Smooth muscle cell (in vitro differentiated cells): Measurements from ENCODE around the gene HS3ST3A1. TPM values are rescaled to one million over a fixed set of nuclear protein-coding genes. Genes with fewer than 3 reads are reported as not detected.

Experiments used
- DNase-seq: peaks from one replicate; lab custom pipeline; 2025; ENCODE audit not compliant: unreplicated experiment; lab: John Stamatoyannopoulos, UW
- H2AFZ ChIP-seq: fragments of 200-600 bp; sonication (generic); 2 replicates; pipeline ENCODE4 v1.6.0; 2016; ENCODE audit warnings: antibody characterized with exemption, low read depth, mild to moderate bottlenecking
- H3F3A ChIP-seq: fragments of 200-600 bp; sonication (generic); 2 replicates; pipeline ENCODE4 v1.6.0; 2017; ENCODE audit warnings: antibody characterized with exemption, low read depth
- H3K27ac ChIP-seq: fragments of 200-600 bp; sonication (generic); 2 replicates; pipeline ENCODE4 v1.5.1; 2016; ENCODE audit warnings: low read depth, mild to moderate bottlenecking
- H3K27me3 ChIP-seq: fragments of 200-600 bp; sonication (generic); 2 replicates; pipeline ENCODE4 v1.6.1; 2016; ENCODE audit warnings: low read depth, mild to moderate bottlenecking
- H3K36me3 ChIP-seq: fragments of 200-600 bp; sonication (generic); 2 replicates; pipeline ENCODE4 v1.5.1; 2016; ENCODE audit warnings: low read depth
- H3K4me1 ChIP-seq: fragments of 200-600 bp; sonication (generic); 2 replicates; pipeline ENCODE4 v1.5.1; 2016; ENCODE audit warnings: low read depth
- H3K4me2 ChIP-seq: fragments of 200-600 bp; sonication (generic); 2 replicates; pipeline ENCODE4 v1.6.0; 2016; ENCODE audit warnings: mild to moderate bottlenecking
- H3K4me3 ChIP-seq: fragments of 200-600 bp; sonication (generic); 2 replicates; pipeline ENCODE4 v1.5.1; 2016; ENCODE audit warnings: mild to moderate bottlenecking
- H3K79me2 ChIP-seq: fragments of 200-600 bp; sonication (generic); 2 replicates; pipeline ENCODE4 v1.6.0; 2016; ENCODE audit warnings: low read depth, mild to moderate bottlenecking
- H3K9ac ChIP-seq: fragments of 200-600 bp; sonication (generic); 2 replicates; pipeline ENCODE4 v1.6.0; 2016; ENCODE audit warnings: low read depth
- H3K9me3 ChIP-seq: fragments of 200-600 bp; sonication (generic); replicated peaks from 2 replicates; pipeline ENCODE4 v1.5.1; 2016; ENCODE audit warnings: low read depth
- H4K20me1 ChIP-seq: fragments of 200-600 bp; sonication (generic); 2 replicates; pipeline ENCODE4 v1.6.0; 2016; ENCODE audit warnings: low read depth
- CTCF ChIP-seq: fragments of 200-600 bp; sonication (generic); IDR thresholded peaks from 2 replicates; pipeline ENCODE4 v1.5.1; 2017; ENCODE audit warnings: borderline replicate concordance, mild to moderate bottlenecking, antibody characterized with exemption; ENCODE audit not compliant: insufficient read depth, poor library complexity, severe bottlenecking
- WGBS: methylation state at CpG from one replicate; pipeline ENCODE4 v1.1.7; 2016; ENCODE audit warnings: low lambda C conversion rate; 5-methylcytosine and 5-hydroxymethylcytosine counted together
- polyA plus RNA-seq: library from polyadenylated mRNA; unstranded; fragments of >200 nt; fragmentation: Nextera tagmentation; extraction: Ambion mirVana; gene quantifications from 2 replicates; pipeline ENCODE4 v1.2.1, GENCODE V29; 2016
- total RNA-seq: library from RNA; depleted of rRNA; stranded (reverse); fragments of >200 nt; gene quantifications from 2 replicates; pipeline ENCODE4 v1.2.3, GENCODE V29; 2014

Gene HS3ST3A1
- total and polyA plus RNA-seq, 2 experiments from 2014 or later, result 19.5 to 25.1 TPM

- no peaks in the 10 kb centered on the region for H3K9me3 ChIP-seq
- peak overlapping the region; percentile 55 for H3K27ac ChIP-seq
- no peaks in the 10 kb centered on the region for H4K20me1 ChIP-seq
- H3K9ac ChIP-seq, result no peak overlapping the region
- no peak overlapping the region for H3K4me3 ChIP-seq
- H3K36me3 ChIP-seq, result no peaks in the 10 kb centered on the region
- no peaks in the 10 kb centered on the region for H3K27me3 ChIP-seq
- H3K4me1 ChIP-seq, result peaks cover 25% of the 10 kb centered on the region
- WGBS, result 12% methylated on average over 8 of the region's 8 CpGs
- peak overlapping the region; percentile 34 for H2AFZ ChIP-seq
- no peak for TF ChIP-seq CTCF
- peak overlapping the region; percentile 69 for H3K4me2 ChIP-seq
- no peak for DNase-seq
- peaks cover 4% of the 10 kb centered on the region for H3F3A ChIP-seq
- peaks cover 4% of the 10 kb centered on the region for H3K79me2 ChIP-seq
Observed at GRCh38 chr17:13513039-13513405, 88.7 kb downstream of the HS3ST3A1 start.

- peaks cover 4% of the 10 kb centered on the region for H3F3A ChIP-seq
- 27% methylated on average over 6 of the region's 6 CpGs for WGBS
- H3K79me2 ChIP-seq, result peaks cover 13% of the 10 kb centered on the region
- peak overlapping the region; percentile 52 for H3K27ac ChIP-seq
- no peaks in the 10 kb centered on the region for H3K9me3 ChIP-seq
- no peak overlapping the region for H3K4me3 ChIP-seq
- no peaks in the 10 kb centered on the region for H4K20me1 ChIP-seq
- H3K27me3 ChIP-seq, result no peaks in the 10 kb centered on the region
- peak overlapping the region; percentile 63 for H3K4me2 ChIP-seq
- no peak for DNase-seq
- peaks cover 28% of the 10 kb centered on the region for H3K4me1 ChIP-seq
- no peak overlapping the region for H2AFZ ChIP-seq
- peak overlapping the region; percentile 38 for H3K9ac ChIP-seq
- H3K36me3 ChIP-seq, result no peaks in the 10 kb centered on the region
- no peak for TF ChIP-seq CTCF
Observed at GRCh38 chr17:13510062-13510461, 91.7 kb downstream of the HS3ST3A1 start.

GRCh38 chr17:13509527-13509926, 92.2 kb downstream of the HS3ST3A1 start:
- WGBS, result 36% methylated on average over 3 of the region's 3 CpGs
- H3K4me2 ChIP-seq, result peak overlapping the region; percentile 63
- H3K4me3 ChIP-seq, result no peak overlapping the region

More at GRCh38 chr17:13509527-13509926, 92.2 kb downstream of the HS3ST3A1 start:
- no peak overlapping the region for H2AFZ ChIP-seq
- DNase-seq, result no peak
- no peaks in the 10 kb centered on the region for H3K9me3 ChIP-seq
- no peaks in the 10 kb centered on the region for H3K27me3 ChIP-seq
- no peaks in the 10 kb centered on the region for H3K36me3 ChIP-seq
- H3K9ac ChIP-seq, result peak overlapping the region; percentile 38
- TF ChIP-seq CTCF, result no peak
- H4K20me1 ChIP-seq, result no peaks in the 10 kb centered on the region
- peaks cover 28% of the 10 kb centered on the region for H3K4me1 ChIP-seq
- H3F3A ChIP-seq, result peaks cover 4% of the 10 kb centered on the region
- H3K79me2 ChIP-seq, result peaks cover 16% of the 10 kb centered on the region
- H3K27ac ChIP-seq, result peak overlapping the region; percentile 52
